Right atrium auricular region (tissue), 2 donors: ENCODE measurements around the gene HSCB. TPM values are rescaled to one million over a fixed set of nuclear protein-coding genes. Genes with fewer than 3 reads are reported as not detected.

ENCODE experiments used
- DNase-seq: peaks from one replicate; pipeline ENCODE4 v3.0.0-alpha.2; 2019; ENCODE audit warnings: low spot score
- H3K27ac ChIP-seq, 2 donors: fragments of 200-600 bp; sonication (generic); 1 replicate in 1 of 2; 2 replicates in 1 of 2; pipeline ENCODE4 v1.5.1; 2016 to 2019
- H3K27me3 ChIP-seq, 2 donors: fragments of 200-600 bp; sonication (generic); one replicate each; pipeline versions ENCODE4 v1.5.1 to v1.6.0; 2017 to 2019
- H3K36me3 ChIP-seq: fragments of 200-600 bp; sonication (generic); one replicate; pipeline ENCODE4 v1.5.1; 2016
- H3K4me1 ChIP-seq, 2 donors: fragments of 200-600 bp; sonication (generic); one replicate each; pipeline versions ENCODE4 v1.5.1 to v1.6.0; 2017 to 2019
- H3K4me3 ChIP-seq, 2 donors: fragments of 200-600 bp; sonication (generic); 1 replicate in 1 of 2; 2 replicates in 1 of 2; pipeline ENCODE4 v1.5.1; 2017 to 2019; ENCODE audit warnings: mild to moderate bottlenecking in 1 of 2, moderate library complexity in 1 of 2
- H3K9me3 ChIP-seq, 2 donors: fragments of 200-600 bp; sonication (generic); one replicate each; pipeline ENCODE4 v1.5.1; 2019
- total RNA-seq, 2 donors: library from RNA; depleted of rRNA; stranded (reverse); fragments of >200 nt; gene quantifications; one replicate each; pipeline ENCODE4 v1.1.0, GENCODE V29; 2016
- TF ChIP-seq, protein P1 (sequence below), 2 donors: fragments of 200-600 bp; sonication (generic); IDR thresholded peaks; one replicate each; pipeline ENCODE4 v1.5.1; 2019; ENCODE audit warnings: antibody characterized with exemption in 2 of 2

HSCB gene
- total RNA-seq, 2 donors from 2014 or later = 11.9 to 12.6 TPM

DNA sequence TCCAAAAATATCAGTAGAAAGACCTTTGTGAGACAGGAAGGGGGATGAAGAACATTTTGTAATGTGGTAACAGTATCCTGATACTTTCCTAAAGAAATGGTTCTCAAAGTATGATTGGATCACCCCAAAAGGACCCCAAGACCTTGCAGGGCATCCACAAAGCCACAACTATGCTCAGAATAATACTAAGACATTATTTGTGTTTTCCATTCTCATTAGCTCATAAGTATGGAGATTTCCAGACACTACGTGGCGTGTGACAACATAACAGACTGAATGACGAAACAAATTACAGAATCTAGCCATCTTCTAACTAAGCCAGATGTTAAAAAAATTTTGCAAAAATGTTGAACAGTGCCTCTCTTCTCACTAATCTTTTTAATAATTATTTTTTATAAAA lies 25.2 kb upstream of the HSCB start:
- TF ChIP-seq, protein P1, sequence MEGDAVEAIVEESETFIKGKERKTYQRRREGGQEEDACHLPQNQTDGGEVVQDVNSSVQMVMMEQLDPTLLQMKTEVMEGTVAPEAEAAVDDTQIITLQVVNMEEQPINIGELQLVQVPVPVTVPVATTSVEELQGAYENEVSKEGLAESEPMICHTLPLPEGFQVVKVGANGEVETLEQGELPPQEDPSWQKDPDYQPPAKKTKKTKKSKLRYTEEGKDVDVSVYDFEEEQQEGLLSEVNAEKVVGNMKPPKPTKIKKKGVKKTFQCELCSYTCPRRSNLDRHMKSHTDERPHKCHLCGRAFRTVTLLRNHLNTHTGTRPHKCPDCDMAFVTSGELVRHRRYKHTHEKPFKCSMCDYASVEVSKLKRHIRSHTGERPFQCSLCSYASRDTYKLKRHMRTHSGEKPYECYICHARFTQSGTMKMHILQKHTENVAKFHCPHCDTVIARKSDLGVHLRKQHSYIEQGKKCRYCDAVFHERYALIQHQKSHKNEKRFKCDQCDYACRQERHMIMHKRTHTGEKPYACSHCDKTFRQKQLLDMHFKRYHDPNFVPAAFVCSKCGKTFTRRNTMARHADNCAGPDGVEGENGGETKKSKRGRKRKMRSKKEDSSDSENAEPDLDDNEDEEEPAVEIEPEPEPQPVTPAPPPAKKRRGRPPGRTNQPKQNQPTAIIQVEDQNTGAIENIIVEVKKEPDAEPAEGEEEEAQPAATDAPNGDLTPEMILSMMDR (IDR thresholded peaks at IDR 0.05) = no peak
- Histone ChIP-seq H3K9me3 (no peaks in the 10 kb centered on the region), H3K27me3 (no peaks in the 10 kb centered on the region), H3K36me3 (no peaks in the 10 kb centered on the region), H3K4me1 (peaks cover 0 to 4% of the 10 kb centered on the region in 2 donors), H3K27ac (no peak overlapping the region), H3K4me3 (no peak overlapping the region)
- no peak for DNase-seq

DNA sequence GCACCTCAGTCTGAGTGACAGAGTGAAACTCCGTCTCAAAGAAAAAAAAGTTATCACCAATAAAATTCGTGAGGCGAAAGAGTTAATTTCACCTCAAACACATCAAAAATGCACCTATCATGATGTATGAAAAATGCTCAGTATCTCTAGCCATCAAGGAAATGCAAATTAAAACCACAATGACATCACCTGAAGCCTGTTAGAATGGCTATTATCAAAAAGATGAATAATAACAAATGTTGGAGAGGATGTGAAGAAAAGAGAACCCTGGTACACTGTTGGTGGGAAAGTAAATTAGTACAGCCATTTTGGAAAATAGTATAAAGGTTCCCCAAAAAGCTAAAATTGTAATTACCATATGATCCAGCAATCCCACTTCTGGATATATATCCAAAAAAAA lies 23.8 kb upstream of the HSCB start:
- no peak for DNase-seq
- Histone ChIP-seq H3K9me3 (no peaks in the 10 kb centered on the region), H3K4me3 (no peak overlapping the region), H3K27me3 (no peaks in the 10 kb centered on the region), H3K4me1 (no peaks in the 10 kb centered on the region), H3K36me3 (no peaks in the 10 kb centered on the region), H3K27ac (no peak overlapping the region)
- TF ChIP-seq, protein P1 (IDR thresholded peaks at IDR 0.05) = no peak

DNA sequence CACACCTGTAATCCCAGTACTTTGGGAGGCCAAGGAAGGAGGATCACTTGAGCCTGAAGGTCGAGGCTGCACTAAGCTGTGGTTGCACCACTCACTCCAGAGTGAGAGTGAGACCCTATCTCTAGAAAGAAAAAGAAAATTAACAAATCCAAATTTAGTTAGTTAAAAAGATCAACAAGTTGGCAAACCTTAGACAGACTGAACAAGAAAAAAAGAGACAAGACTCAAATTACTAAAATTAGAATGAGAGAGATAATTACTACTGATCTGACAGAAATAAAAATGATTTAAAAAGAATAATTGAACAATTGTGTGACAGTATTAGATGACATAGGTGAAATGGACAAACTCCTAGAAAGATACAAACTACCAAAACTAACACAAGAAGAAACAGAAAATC lies 13.8 kb upstream of the HSCB start:
- TF ChIP-seq, protein P1 (IDR thresholded peaks at IDR 0.05) = no peak
- Histone ChIP-seq H3K4me3 (no peak overlapping the region), H3K36me3 (no peaks in the 10 kb centered on the region), H3K27ac (no peak overlapping the region), H3K9me3 (no peaks in the 10 kb centered on the region), H3K4me1 (no peaks in the 10 kb centered on the region), H3K27me3 (no peaks in the 10 kb centered on the region)
- DNase-seq = no peak

DNA sequence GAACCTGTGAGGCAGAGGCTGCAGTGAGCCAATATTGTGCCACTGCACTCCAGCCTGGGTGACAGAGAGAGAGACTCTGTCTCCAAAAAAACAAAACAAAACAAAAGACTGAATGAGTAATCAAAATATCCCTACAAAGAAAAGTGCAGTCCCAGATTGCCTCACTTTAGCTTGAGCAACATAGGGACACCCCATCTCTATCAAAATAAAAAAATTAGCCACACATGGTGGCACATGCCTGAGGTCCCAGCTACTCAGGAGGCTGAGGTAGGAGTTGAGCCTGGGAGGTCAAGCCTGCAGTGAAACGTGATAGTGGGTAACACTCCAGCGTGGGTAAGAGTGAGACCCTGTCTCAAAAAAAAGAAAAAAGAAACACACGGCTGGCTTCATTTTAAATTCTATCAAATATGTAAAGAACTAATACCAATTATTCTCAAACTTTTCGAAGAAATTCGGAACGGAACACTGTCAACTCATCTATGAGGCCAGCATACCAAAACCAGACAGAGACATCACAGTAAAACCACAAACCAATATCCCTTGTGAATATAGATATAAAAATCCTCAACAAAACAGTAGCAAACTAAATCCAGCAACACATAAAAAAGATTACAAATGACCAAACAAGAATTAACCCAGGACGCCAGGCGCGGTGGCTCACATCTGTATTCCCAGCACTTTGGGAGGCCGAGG lies 13.1 kb upstream of the HSCB start:
- DNase-seq = no peak
- Histone ChIP-seq H3K9me3 (no peaks in the 10 kb centered on the region), H3K36me3 (no peaks in the 10 kb centered on the region), H3K27ac (no peak overlapping the region), H3K4me1 (no peaks in the 10 kb centered on the region), H3K27me3 (no peaks in the 10 kb centered on the region), H3K4me3 (no peak overlapping the region)
- TF ChIP-seq, protein P1 (IDR thresholded peaks at IDR 0.05) = no peak

DNA sequence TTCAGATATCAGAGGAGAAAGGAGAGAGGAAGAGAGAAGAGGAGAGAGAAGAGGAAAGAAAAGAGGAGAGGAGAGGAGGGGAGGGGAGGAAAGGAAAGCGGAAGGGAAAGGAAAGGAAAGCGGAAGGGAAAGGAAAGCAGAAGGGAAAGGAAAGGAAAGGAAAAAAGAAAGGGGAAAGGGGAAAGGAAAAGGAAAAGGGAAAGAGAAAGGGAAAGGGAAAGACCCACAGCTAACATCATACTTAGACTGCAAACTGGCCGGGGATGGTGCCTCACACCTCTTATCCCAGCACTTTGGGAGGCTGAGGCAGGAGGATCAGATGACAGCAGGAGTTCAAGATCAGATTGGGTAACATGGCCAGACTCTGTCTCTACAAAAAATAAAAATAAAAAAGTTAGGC lies 11.7 kb upstream of the HSCB start:
- DNase-seq = no peak
- TF ChIP-seq, protein P1 (IDR thresholded peaks at IDR 0.05) = no peak
- H3K4me1 ChIP-seq = no peaks in the 10 kb centered on the region
- H3K27ac ChIP-seq = no peak overlapping the region
- no peak overlapping the region for H3K4me3 ChIP-seq
- H3K27me3 ChIP-seq = no peaks in the 10 kb centered on the region
- H3K36me3 ChIP-seq = no peaks in the 10 kb centered on the region
- no peaks in the 10 kb centered on the region for H3K9me3 ChIP-seq

DNA sequence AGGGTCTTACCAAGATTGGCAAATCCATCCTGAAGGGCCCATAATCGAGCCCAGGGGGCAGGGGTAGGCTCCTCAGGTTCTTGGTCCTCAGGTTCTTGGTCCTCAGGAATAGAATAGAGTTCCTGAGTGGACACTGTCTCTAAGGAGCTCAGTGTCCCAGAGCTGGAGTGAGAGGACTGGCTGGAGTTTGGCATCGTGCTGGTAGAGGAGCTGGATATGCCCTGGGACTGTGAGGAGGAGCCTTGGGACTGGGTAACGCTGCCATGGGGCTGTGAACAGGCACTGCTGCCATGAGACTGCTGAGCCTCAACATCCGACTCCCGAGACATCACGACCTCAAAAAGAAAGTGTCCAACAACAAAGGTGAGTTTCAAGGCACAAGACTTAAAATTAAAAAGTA lies 7.4 kb upstream of the HSCB start:
- no peak for DNase-seq
- H3K27me3 ChIP-seq = no peaks in the 10 kb centered on the region
- H3K27ac ChIP-seq = no peak overlapping the region
- H3K9me3 ChIP-seq = no peaks in the 10 kb centered on the region
- TF ChIP-seq, protein P1 (IDR thresholded peaks at IDR 0.05) = no peak
- H3K4me3 ChIP-seq = no peak overlapping the region
- H3K36me3 ChIP-seq = no peaks in the 10 kb centered on the region
- no peaks in the 10 kb centered on the region for H3K4me1 ChIP-seq
